ENCODE data around the gene CNTNAP2. TPM values are rescaled to one million over a fixed set of nuclear protein-coding genes. Genes with fewer than 3 reads are reported as not detected.
"Not testable (repeated sequence)": the region's sequence is repeated elsewhere in the genome, so short reads cannot be mapped to it uniquely, and the experiment has no call there.

CNTNAP2 gene
- total RNA-seq, 1 experiment from 2014 or later: 42.5 TPM

GRCh38 chr7:147731311-147731710, 1614.7 kb downstream of the CNTNAP2 start:
- ChIA-PET CTCF (no interaction called here), POLR2A (no interaction called here)
- Mint-ChIP-seq H3K27me3 (ENCODE audit: insufficient read depth, unreplicated experiment) (no peaks in the 10 kb centered on the region), H3K9me3 (ENCODE audit: unreplicated experiment) (peaks cover 9% of the 10 kb centered on the region), H3K27ac (ENCODE audit: unreplicated experiment) (no peak overlapping the region), H3K4me3 (ENCODE audit: unreplicated experiment) (no peak overlapping the region), H3K36me3 (ENCODE audit: insufficient read depth, unreplicated experiment) (no peaks in the 10 kb centered on the region), H3K4me1 (ENCODE audit: low read depth, unreplicated experiment) (no peaks in the 10 kb centered on the region)
- BruUV-seq (replicated peaks): no TSS peak
- no peak overlapping the region for H3K4me3 ChIP-seq (ENCODE audit: low read depth, low read length)
- H3K9me3 ChIP-seq: no peaks in the 10 kb centered on the region
- H3K4me1 ChIP-seq: no peaks in the 10 kb centered on the region
- no peaks in the 10 kb centered on the region for H3K36me3 ChIP-seq (ENCODE audit: control insufficient read depth, insufficient read depth, low read length)
- intact Hi-C loops (cut with micrococcal nuclease; ENCODE audit: unreplicated experiment): no loop called here
- no peaks in the 10 kb centered on the region for H3K27me3 ChIP-seq (replicated peaks; ENCODE audit: control insufficient read depth, insufficient read depth, low read length)
- no peak for DNase-seq
- TF ChIP-seq CTCF (IDR thresholded peaks at IDR 0.05; ENCODE audit: insufficient read depth in 1 of 2, low read depth in 1 of 2, low read length in 1 of 2, severe bottlenecking in 1 of 2, unreplicated experiment in 1 of 2): no peak

GRCh38 chr7:147737559-147738214, 1621.1 kb downstream of the CNTNAP2 start:
- H3K27me3 Mint-ChIP-seq (ENCODE audit: insufficient read depth, unreplicated experiment); H3K4me3 ChIP-seq (ENCODE audit: low read depth, low read length); H3K36me3 Mint-ChIP-seq (ENCODE audit: insufficient read depth, unreplicated experiment); intact Hi-C loops (cut with micrococcal nuclease; ENCODE audit: unreplicated experiment); BruUV-seq (replicated peaks); DNase-seq; H3K36me3 ChIP-seq (ENCODE audit: control insufficient read depth, insufficient read depth, low read length); H3K27ac Mint-ChIP-seq (ENCODE audit: unreplicated experiment); H3K4me3 Mint-ChIP-seq (ENCODE audit: unreplicated experiment); H3K4me1 ChIP-seq; H3K9me3 ChIP-seq; POLR2A ChIA-PET; CTCF ChIA-PET; H3K4me1 Mint-ChIP-seq (ENCODE audit: low read depth, unreplicated experiment); H3K27me3 ChIP-seq (replicated peaks; ENCODE audit: control insufficient read depth, insufficient read depth, low read length): not testable (repeated sequence)
- H3K9me3 Mint-ChIP-seq (ENCODE audit: unreplicated experiment): peaks cover 19% of the 10 kb centered on the region

GRCh38 chr7:147742301-147742700, 1625.7 kb downstream of the CNTNAP2 start:
- H3K4me3 Mint-ChIP-seq (ENCODE audit: unreplicated experiment): no peak overlapping the region
- TF ChIP-seq CTCF (IDR thresholded peaks at IDR 0.05; ENCODE audit: insufficient read depth in 1 of 2, low read depth in 1 of 2, low read length in 1 of 2, severe bottlenecking in 1 of 2, unreplicated experiment in 1 of 2): no peak
- peaks cover 7% of the 10 kb centered on the region; the same call in 1 of the 2 replicates for H3K9me3 ChIP-seq
- H3K4me1 ChIP-seq: peaks cover 4% of the 10 kb centered on the region; the same call in 1 of the 2 replicates
- ChIA-PET CTCF (no interaction called here), POLR2A (no interaction called here)
- H3K27me3 Mint-ChIP-seq (ENCODE audit: insufficient read depth, unreplicated experiment): peaks cover 2% of the 10 kb centered on the region
- no peak for DNase-seq
- no peaks in the 10 kb centered on the region for H3K27me3 ChIP-seq (replicated peaks; ENCODE audit: control insufficient read depth, insufficient read depth, low read length)
- intact Hi-C loops (cut with micrococcal nuclease; ENCODE audit: unreplicated experiment): no loop called here
- no peaks in the 10 kb centered on the region for H3K36me3 ChIP-seq (ENCODE audit: control insufficient read depth, insufficient read depth, low read length)
- no peak overlapping the region for H3K27ac Mint-ChIP-seq (ENCODE audit: unreplicated experiment)
- no peaks in the 10 kb centered on the region for H3K4me1 Mint-ChIP-seq (ENCODE audit: low read depth, unreplicated experiment)
- H3K4me3 ChIP-seq (ENCODE audit: low read depth, low read length): no peak overlapping the region
- no TSS peak for BruUV-seq (replicated peaks)
- peaks cover 10% of the 10 kb centered on the region for H3K9me3 Mint-ChIP-seq (ENCODE audit: unreplicated experiment)
- no peaks in the 10 kb centered on the region for H3K36me3 Mint-ChIP-seq (ENCODE audit: insufficient read depth, unreplicated experiment)

GRCh38 chr7:147756300-147756699, 1639.7 kb downstream of the CNTNAP2 start:
- Mint-ChIP-seq H3K4me3 (ENCODE audit: unreplicated experiment) (no peak overlapping the region), H3K36me3 (ENCODE audit: insufficient read depth, unreplicated experiment) (no peaks in the 10 kb centered on the region), H3K4me1 (ENCODE audit: low read depth, unreplicated experiment) (no peaks in the 10 kb centered on the region), H3K9me3 (ENCODE audit: unreplicated experiment) (no peaks in the 10 kb centered on the region), H3K27me3 (ENCODE audit: insufficient read depth, unreplicated experiment) (peaks cover 8% of the 10 kb centered on the region), H3K27ac (ENCODE audit: unreplicated experiment) (no peak overlapping the region)
- Histone ChIP-seq H3K27me3 (replicated peaks; ENCODE audit: control insufficient read depth, insufficient read depth, low read length) (no peaks in the 10 kb centered on the region), H3K36me3 (ENCODE audit: control insufficient read depth, insufficient read depth, low read length) (no peaks in the 10 kb centered on the region), H3K4me1 (no peaks in the 10 kb centered on the region), H3K4me3 (ENCODE audit: low read depth, low read length) (no peak overlapping the region), H3K9me3 (no peaks in the 10 kb centered on the region)
- CTCF ChIA-PET: no interaction called here
- intact Hi-C loops (cut with micrococcal nuclease; ENCODE audit: unreplicated experiment): no loop called here
- POLR2A ChIA-PET: no interaction called here
- DNase-seq: no peak
- no peak for TF ChIP-seq CTCF (IDR thresholded peaks at IDR 0.05; ENCODE audit: insufficient read depth in 1 of 2, low read depth in 1 of 2, low read length in 1 of 2, severe bottlenecking in 1 of 2, unreplicated experiment in 1 of 2)
- BruUV-seq (replicated peaks): no TSS peak

Data from Caco-2 (cell line).